AG08395 (cell line): ENCODE results near the gene EML4.

ENCODE experiments used
- DNase-seq: peaks from one replicate; pipeline ENCODE4 v3.0.0; 2012; ENCODE audit warnings: mixed read lengths, low spot score

EML4 gene

DNA sequence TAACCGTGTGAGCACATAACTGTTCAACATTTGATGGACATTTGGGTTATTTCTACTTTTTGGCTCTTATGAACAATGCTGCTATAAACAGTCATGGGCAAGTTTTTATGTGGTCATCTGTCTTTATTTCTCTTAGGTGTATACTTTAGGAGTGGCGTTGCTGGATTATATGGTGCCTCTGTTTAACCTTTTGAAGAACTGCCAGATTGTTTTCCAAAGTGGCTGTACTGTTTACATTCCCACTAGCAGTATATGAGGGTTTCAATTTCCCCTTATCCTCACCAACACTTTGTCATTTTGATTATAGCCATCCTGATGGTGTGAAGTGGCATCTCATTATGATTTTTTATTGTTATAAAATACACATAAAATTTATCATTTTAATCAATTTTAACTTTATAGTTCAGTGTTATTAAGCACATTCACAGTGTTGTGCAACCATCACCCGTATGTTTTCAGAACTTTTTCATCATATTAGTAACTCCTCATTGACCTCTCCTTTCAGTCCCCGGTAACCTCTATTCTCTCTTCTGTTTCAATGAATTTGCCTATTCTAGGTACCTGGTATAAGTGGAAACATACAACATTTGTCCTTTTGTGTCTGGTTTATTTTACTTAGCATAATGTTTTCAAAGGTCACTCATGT lies 55.4 kb downstream of the EML4 start:
- no peak for DNase-seq

DNA sequence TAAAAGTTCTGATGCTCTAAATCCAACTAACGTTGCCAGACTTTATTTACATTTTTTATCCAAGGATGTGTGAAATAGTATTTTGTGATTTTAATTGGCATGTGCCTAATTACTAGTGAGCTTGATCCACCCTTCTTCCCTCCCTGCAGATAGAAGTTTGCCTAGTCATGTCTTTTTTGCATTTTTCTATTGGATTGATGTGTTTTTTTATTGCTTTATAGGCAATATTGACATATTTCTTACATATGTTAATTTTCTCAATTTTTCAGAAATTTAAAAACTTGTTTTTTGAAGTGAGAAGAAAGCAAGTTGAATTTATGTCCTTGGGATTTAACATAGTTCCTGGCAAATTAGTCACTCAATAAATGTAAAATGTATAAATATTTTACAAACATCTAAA lies 56.4 kb downstream of the EML4 start:
- DNase-seq, result no peak

DNA sequence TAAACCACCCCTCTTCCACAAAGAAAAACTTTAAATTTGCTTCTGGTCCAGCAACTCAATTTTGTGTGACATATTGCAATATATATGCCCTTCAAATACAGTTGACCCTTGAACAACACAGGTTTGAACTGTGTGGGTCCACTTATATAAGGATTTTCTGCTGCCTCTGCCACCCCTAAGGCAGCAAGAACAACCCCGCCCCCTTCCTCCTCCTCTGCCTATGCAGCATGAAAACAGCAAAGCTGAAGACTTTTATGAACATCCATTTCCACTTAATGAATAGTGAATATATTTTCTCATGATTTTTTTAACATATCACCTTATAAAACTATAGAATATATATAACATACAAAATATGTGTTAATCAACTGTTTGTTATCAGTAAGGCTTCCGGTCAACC lies 58.3 kb downstream of the EML4 start:
- no peak for DNase-seq

DNA sequence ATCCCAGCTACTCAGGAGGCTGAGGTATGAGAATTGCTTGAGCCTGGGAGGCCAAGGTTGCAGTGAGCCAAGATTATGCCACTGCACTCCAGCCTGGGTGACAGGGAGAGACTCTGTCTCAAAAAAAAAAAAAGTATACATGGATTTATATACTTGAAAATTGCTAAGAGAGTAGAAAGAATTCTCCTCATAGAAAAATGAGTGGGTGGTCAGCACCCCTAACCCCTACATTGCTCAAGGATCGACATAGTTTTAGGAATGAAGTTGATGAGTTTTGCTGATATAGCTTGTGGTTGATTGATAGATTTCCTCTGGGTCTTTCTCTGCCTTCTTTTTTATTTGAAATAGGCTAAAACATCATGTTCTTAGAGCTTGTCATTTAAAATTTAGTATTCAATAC lies 58.9 kb downstream of the EML4 start:
- DNase-seq, result no peak

DNA sequence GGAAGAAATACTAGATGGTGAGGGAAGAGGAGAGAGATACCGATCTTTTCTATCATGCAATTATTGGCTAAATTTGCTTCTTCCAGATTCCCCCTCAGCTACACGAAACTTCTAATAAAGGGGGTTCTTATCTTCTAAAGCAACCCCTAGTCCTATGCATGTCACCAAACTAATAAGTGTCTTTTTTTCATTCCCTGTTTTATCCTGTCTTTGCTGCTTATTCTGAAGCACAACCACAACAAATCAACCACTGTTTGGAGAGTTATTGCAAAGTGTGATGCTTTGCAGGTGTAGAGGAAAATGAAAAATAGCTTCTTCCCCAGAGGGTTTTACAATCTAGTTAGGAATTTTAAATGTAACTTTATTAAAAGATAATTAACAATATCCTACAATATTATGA lies 60.8 kb downstream of the EML4 start:
- no peak for DNase-seq

DNA sequence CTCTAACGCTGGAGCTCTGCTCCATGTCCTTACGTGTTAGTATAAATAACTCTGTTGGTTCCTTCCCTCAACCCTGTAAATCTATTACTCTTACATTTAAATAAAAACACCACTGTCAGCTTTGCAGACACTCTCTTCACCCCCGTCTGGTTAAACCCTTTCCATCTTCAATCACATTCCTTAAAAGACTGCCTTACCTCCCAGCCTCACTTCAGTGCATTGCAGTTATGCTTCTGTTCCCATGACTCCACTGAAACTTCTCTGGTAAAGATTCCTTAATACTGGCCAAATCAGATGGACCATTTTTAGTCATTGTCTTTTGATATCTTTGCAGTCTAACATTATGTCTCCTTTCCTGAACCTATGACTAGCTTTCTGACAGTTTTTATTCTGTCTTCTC lies 61.7 kb downstream of the EML4 start:
- no peak for DNase-seq

DNA sequence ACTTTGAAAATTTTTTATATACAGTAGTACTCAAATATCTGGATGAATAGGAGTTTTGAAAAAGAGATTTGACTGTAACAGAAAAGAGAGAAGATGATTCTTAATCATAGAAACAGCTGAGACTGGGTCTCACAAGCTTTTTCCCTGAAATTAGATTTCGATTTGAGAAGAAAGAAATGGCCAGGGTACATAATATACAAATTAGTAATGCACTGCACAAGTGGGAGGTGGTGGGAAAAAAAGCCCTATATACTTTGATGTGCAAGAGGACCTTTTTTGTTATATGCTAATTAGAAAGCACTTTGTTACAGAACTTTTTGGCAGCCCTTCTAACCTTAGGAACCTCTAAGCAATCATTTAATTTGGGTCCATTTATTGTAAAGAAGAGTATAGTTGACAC lies 62.9 kb downstream of the EML4 start:
- no peak for DNase-seq

DNA sequence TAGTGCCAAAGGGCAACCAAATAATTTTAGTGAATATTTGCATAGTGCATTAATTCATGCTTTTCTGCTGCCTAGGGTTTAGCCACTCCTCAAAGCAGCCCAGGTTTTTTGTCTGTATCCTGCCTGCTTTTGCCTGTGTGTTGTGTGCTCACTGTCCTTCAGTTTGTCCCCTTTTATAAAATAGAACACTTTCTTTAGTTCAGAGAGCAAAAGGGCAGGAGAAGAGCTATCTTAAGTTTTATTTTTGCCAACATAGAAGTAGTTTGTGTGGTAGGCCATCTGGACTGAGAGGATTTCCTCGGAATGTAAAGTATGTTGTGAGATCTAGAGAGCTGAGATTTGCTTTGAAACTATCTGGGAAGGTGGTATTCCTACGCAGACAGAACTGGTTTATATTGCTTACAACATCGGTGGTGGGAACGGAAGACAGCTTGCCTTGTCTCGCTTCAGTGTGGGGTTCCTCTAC lies 64.9 kb downstream of the EML4 start:
- DNase-seq, result peak; percentile 21

DNA sequence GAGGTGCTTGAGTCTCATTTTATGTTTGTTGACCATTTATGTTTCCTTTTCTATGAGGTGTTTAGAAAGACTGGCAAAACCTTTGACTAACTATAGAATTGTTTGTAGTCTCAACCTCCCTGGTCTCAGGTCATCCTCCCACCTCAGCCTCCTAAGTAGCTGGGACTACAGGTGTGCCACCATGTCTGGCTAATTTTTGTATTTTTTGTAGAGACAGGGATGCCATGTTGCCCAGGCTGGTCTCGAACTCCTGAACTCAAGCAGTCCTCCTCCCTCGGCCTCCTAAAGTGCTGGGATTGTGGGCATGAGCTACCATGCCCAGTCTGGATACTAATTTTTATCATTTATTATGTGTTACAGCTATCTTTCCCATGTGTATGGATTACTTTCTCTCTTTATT lies 67.8 kb downstream of the EML4 start:
- DNase-seq, result no peak

DNA sequence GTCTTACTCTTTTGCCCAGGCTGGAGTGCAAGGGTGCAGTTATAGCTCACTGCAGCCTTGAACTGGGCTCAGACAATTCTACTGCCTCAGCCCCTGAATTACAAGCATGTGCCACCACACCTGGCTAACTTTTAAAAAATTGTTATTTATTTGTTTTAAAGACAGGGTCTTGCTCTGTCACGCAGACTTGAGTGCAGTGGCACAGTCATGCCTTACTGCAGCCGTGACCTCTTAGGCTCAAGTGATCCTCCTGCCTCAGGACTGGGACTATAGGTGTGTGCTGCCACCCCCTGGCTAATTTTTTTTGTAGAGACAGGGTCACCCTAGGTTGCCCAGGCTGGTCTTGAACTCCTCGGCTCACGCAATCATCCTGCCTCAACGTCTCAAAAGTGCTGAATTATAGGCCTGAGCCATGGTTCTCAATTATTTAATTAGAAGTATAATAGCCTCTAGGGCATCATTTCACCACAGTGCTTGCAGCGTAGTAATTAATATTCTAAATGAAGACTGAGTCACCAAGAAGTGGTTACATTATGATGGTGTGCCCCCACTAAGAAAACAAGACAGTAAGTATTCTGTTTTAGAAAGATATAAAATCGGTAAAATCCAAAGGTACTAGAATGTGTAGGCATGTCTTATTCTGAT lies 69.6 kb downstream of the EML4 start:
- no peak for DNase-seq

DNA sequence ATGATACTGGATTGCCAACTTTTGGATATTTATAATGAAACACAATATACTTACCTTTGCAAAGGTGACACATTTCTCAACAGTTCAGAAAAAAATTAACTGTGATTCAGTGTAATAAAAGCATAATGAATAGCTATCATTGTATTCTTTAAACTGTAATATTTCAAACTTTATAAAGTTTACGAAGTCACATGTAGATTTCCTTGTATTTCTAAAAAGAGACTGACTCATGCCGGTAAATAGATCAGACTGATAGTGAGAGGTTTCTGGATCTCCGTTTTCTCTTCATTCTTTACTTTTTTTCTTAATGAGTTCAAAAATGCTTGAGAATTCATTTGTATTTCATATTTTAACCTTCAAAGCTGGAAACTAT lies 70.1 kb downstream of the EML4 start:
- no peak for DNase-seq

DNA sequence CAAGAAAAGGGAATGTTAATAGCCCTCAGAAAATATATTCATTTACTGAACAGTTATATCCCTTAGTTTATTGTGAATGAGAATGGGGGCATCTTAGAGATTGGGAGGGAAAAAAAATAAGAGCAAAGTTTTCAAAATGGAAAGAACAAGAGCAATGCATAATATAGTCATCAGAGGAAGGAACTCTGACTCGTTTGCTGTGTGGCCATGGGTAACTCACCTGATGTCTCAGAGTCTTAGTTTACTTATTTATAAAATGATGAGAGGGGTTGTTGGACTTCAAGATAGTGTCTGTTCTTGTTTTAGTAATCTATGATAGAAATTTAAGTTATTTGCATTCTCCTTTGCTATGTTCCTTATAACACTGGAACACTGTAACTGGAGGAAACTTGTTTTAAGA lies 70.7 kb downstream of the EML4 start:
- no peak for DNase-seq

DNA sequence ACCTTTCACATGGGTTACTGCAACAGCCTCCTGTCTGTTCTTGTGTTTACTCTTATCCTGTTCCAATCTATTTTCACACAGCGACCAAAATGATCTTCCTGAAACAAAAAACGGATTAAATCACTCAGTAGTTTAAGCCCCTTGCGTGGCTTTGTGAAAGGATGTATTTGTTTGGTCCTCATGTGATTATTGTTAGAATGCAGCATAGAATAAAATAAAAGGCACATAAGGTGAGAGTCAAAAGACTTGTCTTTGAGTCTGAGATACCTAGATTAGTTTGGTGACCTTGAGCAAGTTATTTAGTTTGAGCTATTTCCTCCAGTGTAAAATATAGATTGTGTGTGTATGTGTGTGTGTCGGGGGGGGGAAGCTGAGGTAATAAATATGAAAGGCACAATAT lies 72.4 kb downstream of the EML4 start:
- DNase-seq, result no peak

DNA sequence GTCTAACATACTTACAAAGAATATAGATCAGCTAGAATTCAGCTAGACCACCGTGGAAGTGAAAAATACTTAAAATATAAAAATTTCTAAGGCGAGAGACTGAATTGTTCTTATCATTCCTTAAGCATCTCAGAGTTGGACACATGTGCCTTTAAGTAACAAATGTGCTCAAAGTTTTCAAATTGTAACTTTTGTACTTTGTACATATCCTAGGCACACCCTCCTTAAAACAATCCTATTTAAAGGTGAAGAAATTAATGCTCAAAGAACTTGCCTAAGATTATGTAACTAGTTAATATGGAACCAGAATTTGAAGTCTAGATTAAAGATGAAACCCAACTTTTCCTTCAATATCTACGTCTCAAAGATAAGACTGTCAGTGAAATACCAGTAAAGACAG lies 74.1 kb downstream of the EML4 start:
- no peak for DNase-seq

DNA sequence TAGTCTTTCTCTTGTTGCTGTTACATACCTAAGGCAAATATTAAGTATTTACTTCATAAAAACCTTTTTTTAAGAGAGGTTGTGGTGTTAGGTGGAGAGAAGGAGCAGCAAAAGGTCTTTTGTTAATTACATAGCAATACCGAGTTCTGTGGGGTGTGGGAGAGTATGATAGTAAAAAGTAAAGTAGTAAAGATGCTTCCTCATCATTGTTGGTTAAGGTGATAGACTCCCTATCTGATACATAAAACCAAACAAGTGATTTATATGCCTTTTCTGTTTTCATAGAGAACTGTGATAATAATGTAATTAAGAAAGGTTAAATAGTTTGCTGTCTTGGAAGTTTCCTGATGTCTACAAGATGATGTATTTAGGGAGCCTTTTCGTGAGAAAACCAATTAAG lies 75.4 kb downstream of the EML4 start:
- DNase-seq, result no peak

DNA sequence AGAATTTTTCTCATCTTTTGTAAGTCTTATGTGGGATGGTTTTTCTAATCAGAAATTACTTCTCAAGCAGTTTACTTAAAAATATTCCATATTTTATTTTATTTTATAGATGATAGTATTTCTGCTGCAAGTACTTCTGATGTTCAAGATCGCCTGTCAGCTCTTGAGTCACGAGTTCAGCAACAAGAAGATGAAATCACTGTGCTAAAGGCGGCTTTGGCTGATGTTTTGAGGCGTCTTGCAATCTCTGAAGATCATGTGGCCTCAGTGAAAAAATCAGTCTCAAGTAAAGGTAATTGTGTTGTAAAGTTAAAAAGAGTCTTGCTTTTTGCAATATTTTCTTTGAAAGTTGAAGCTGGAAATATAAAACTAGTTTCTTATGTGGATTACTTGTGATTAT lies 76.2 kb downstream of the EML4 start:
- no peak for DNase-seq

DNA sequence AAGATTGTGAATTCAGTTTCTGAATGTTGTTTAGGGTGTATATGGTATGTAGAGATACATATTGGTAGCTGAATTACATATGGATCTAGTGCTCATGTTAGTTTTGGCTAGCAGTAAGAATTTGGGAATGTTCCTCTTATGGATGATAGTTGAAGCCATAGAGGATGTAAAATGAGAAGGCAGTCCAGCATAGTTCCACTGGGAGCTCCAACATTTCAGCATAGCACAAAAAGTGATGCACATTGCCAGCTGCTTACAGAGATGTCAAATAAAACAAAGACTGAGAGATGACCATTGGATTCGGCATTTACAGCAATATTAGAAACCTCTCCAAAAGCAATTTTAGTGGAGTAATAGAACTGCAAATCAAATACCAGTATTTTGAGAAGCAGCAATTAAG lies 77.4 kb downstream of the EML4 start:
- DNase-seq, result no peak

DNA sequence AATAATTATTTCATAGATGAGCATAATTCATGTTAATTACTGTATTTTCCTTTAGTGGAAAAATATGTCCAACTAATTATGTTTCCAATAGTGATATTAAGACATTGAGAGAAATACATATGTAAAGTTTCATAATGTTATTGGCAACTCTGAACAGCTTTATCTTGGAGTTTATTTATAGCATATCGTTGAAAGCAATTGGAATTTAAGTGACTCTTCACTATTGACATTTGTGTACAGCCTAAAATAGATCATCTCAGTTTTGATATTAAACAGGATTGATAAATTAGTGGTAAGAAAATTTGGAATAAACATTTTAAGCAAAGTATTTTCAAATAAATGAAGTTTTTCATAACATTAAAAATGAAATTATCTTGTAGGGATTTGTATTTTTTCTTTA lies 79.7 kb downstream of the EML4 start:
- DNase-seq, result no peak

DNA sequence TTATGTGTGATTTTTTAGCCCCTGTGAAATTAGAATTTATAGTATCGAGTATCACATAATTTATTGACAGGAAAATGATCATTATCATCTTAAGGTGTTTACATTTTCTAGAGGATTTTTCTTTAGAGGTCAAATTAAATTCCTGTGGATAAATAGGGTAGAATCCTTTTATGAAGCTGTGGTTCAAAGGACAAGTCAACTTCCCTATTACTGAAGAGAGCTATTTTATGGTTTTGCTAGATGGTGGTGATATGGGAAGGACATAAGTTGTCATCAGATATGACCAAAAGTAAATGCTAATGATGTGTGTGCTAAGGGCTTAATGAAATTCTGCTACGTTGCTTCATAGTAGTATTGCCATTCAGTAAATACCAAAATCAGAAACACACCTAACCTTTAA lies 80.1 kb downstream of the EML4 start:
- no peak for DNase-seq

DNA sequence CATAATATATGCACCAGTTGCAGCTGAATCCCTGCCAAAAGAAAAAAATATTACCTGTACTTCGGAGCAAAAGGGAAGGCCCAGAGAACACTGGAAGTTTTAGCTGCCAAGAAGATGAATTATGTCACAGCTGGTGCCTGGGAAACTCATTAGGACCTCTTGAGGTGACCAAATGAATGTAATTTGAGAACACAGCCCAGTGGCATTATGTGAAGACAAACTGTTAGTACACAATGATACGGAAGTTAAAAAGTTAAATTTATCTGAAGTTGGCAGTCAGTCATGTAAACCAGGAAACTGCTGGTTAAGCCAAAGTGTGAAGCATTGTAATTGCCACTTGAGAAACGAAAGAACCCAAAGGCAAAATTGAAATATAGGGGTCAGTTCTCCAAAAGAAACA lies 80.7 kb downstream of the EML4 start:
- no peak for DNase-seq

DNA sequence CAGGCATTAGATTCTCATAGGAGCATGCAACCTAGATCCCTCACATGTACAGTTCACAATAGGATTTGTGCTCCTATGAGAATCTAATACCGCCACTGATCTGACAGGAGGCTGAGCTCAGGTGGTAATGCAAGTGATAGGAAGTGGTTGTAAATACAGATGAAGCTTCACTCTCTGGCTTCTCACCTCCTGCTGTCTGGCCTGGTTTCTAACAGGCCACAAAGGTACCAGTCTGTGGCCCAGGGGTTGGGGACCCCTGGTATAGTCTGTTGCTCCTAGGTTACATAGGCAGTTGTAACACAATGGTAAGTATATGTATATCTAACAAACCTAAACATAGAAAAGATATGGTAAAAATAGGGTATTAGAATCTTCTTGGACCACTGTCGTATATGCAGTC lies 81.8 kb downstream of the EML4 start:
- no peak for DNase-seq

DNA sequence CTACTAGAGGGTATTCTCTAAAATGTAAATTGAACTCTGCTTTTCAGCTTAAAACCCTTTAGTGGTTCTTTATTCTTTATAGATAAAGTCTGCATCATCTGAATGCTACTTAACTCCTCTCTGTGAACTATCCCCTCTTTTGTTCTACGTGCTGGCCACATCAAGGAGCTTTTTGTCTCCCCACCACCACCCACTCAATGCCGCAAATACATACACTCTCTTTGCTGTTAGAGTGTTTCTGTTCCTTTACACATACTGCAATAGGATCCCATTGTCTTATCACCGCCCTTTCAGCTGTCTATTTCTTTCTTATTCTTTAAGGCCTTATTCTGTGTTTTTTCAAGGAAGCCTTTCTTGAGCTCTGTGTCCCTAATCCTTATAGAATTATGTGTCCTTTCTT lies 83.3 kb downstream of the EML4 start:
- no peak for DNase-seq

DNA sequence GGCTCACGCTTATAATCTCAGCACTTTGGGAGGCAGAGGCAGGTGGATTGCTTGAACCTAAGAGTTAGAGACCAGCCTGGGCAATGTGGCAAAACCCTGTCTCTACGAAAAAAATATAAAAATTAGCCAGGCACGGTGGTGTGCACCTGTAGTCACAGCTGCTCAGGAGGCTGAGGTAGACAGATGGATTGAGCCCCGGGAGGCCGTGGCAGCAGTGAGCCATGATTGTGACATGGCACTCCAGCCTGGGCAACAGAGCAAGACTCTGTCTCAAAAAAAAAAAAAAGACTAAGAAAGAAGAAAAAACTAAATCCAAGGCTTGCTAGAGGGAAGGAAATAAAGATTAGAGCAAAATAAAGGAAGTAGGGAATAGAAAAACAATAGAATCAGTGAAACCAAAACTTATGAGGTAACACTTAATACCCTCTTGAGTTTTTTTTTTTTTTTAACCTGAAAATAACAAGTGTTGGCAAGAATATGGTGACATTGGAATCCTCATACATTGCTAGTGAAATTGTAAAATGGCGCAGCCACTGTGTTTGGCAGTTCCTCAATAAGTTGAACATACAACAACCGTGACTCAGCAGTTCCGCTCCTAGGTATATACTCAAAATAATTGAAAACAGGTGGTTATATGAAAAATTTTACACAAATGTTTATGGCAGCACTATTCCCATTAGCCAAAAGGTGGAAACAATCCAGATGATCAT lies 85.2 kb downstream of the EML4 start:
- DNase-seq, result no peak

DNA sequence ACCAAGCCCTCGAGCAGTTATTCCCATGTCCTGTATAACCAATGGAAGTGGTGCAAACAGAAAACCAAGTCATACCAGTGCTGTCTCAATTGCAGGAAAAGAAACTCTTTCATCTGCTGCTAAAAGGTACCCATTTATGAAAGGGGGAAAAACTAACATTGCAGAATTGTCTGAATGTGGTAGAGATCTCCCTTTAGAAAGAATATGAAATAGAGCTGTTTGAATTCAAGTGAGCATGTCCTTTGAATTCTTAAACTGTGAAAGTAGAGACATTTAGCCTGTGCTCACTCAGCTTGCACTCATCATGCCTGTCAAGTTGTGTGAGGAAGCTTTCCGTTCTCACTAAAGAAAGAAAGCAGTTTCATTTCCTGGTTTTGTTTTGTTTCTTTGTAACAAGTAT lies 87.4 kb downstream of the EML4 start:
- no peak for DNase-seq
